K562 (cell line): ENCODE measurements around the gene SLC52A1. TPM values are rescaled to one million over a fixed set of nuclear protein-coding genes. Genes with fewer than 3 reads are reported as not detected.

ENCODE experiments used
- ATAC-seq: fragments of 200-7000 bp; cut with Tn5 transposase; 3 replicates; pipeline ENCODE4 v1.9.1; 2020; ENCODE audit warnings: moderate library complexity
- BruUV-seq: library from RNA; stranded (reverse); fragments of 400-500 nt; replicated peaks from 2 replicates; lab custom pipeline; 2021; lab: Mats Ljungman, UMichigan
- CTCF ChIA-PET: fragments of 300-600 bp; formaldehyde crosslinking; extraction: SDS; loops from one replicate; lab custom pipeline; 2021; ENCODE audit warnings: low intra/inter-chr PET ratio; lab: Yijun Ruan, JAX
- POLR2A ChIA-PET: fragments of 300-600, 350-650 bp; sonication (Branson Sonifier 250); formaldehyde crosslinking; extraction: SDS; loops from one replicate; lab custom pipeline; 2021; ENCODE audit warnings: antibody characterized with exemption, inconsistent platforms; lab: Yijun Ruan, JAX
- DNase-seq, 4 experiments: peaks; one replicate each; pipeline versions ENCODE4 v3.0.0 to v3.0.0-alpha.2; 2011 to 2018; ENCODE audit warnings: low spot score in 3 of 4, mixed read lengths in 3 of 4; ENCODE audit errors: extremely low read depth in 1 of 4
- FAIRE-seq: peaks from 2 replicates; lab custom pipeline; 2011; peaks lifted over from hg19 to GRCh38; lab: Jason Lieb, UNC
- H2AFZ ChIP-seq: 2 replicates; pipeline ENCODE4 v1.6.0; 2011; ENCODE audit warnings: low read depth, low read length, control low read depth, inconsistent platforms
- H3K27ac ChIP-seq: fragments of 200-600 bp; 3 replicates; pipeline ENCODE4 v1.8.0; 2011; ENCODE audit warnings: low read depth, mild to moderate bottlenecking, control low read depth, inconsistent platforms, low read length, moderate library complexity, mixed read lengths; ENCODE audit errors: extremely low read depth
- H3K27me3 ChIP-seq, 2 experiments: fragments of 300-600 bp in 1 of 2; 2 replicates in 1 of 2; 3 replicates in 1 of 2; pipeline versions ENCODE4 v1.6.0 to v1.8.0; 2011; ENCODE audit warnings: inconsistent platforms in 2 of 2, low read length in 2 of 2, mild to moderate bottlenecking in 1 of 2, mixed read lengths in 1 of 2, moderate library complexity in 1 of 2; ENCODE audit not compliant: control insufficient read depth in 2 of 2, insufficient read depth in 2 of 2
- H3K36me3 ChIP-seq: fragments of 300-600 bp; 3 replicates; pipeline ENCODE4 v1.8.0; 2011; ENCODE audit warnings: mild to moderate bottlenecking, low read length, inconsistent platforms; ENCODE audit not compliant: control insufficient read depth, insufficient read depth
- H3K4me1 ChIP-seq, 2 experiments: fragments of 200-600 bp in 1 of 2; replicated peaks in 1 of 2; 2 replicates in 1 of 2; 3 replicates in 1 of 2; pipeline versions ENCODE4 v1.5.1 to v1.8.0; 2011; ENCODE audit warnings: inconsistent platforms in 2 of 2, low read length in 2 of 2, mild to moderate bottlenecking in 1 of 2, mixed read lengths in 1 of 2, moderate library complexity in 1 of 2; ENCODE audit not compliant: control insufficient read depth in 2 of 2, insufficient read depth in 2 of 2
- H3K4me2 ChIP-seq: 2 replicates; pipeline ENCODE4 v1.6.1; 2011; ENCODE audit warnings: low read length, control low read depth, inconsistent platforms, mixed read lengths; ENCODE audit not compliant: insufficient read depth
- H3K4me3 ChIP-seq: fragments of 200-600 bp; sonication (generic), shearing (Covaris generic); 2 replicates; pipeline ENCODE4 v1.5.1; 2016; ENCODE audit warnings: control low read depth, inconsistent platforms
- H3K79me2 ChIP-seq: fragments of 200-600 bp; 3 replicates; pipeline ENCODE4 v1.8.0; 2011; ENCODE audit warnings: low read length, inconsistent platforms; ENCODE audit not compliant: control insufficient read depth, insufficient read depth
- H3K9ac ChIP-seq, 2 experiments: 2 replicates each; pipeline versions ENCODE4 v1.6.0 to v1.6.1; 2011; ENCODE audit warnings: low read depth in 2 of 2, low read length in 2 of 2, control low read depth in 1 of 2, inconsistent platforms in 1 of 2, mild to moderate bottlenecking in 1 of 2, mixed read lengths in 1 of 2; ENCODE audit not compliant: insufficient read depth in 1 of 2
- H3K9me1 ChIP-seq: one replicate; pipeline ENCODE4 v1.6.0; 2011; ENCODE audit warnings: inconsistent platforms, mild to moderate bottlenecking, low read length, moderate library complexity; ENCODE audit not compliant: control insufficient read depth, insufficient read depth
- H3K9me3 ChIP-seq: replicated peaks from 2 replicates; pipeline ENCODE4 v1.5.1; 2011; ENCODE audit warnings: low read depth, low read length, inconsistent platforms; ENCODE audit not compliant: control insufficient read depth, insufficient read depth
- H4K20me1 ChIP-seq: replicated peaks from 2 replicates; pipeline ENCODE4 v1.6.1; 2011; ENCODE audit warnings: low read length, inconsistent platforms, mixed read lengths; ENCODE audit not compliant: control insufficient read depth, insufficient read depth
- ATF1 ChIP-seq, 2 experiments: fragments of 450-650 bp in 1 of 2; IDR thresholded peaks; 2 replicates each; pipeline ENCODE4 v1.6.1; 2016; ENCODE audit warnings: missing compliant biosample characterization in 1 of 2, missing genetic modification characterization in 1 of 2
- BMI1 ChIP-seq: fragments of 150-350 bp; IDR thresholded peaks from 2 replicates; pipeline ENCODE4 v1.6.1; 2014; ENCODE audit warnings: low read length
- CREB1 ChIP-seq, 2 experiments: sonication (generic) in 1 of 2; formaldehyde crosslinking in 1 of 2; IDR thresholded peaks; 2 replicates each; pipeline versions ENCODE4 v1.6.1 to v1.8.0; 2012 to 2022; ENCODE audit warnings: inconsistent platforms in 1 of 2, mild to moderate bottlenecking in 1 of 2, missing genetic modification reagents in 1 of 2, moderate library complexity in 1 of 2
- HDAC2 ChIP-seq: fragments of 450-650 bp; IDR thresholded peaks from 2 replicates; pipeline ENCODE4 v1.6.1; 2016; ENCODE audit warnings: mild to moderate bottlenecking
- HLTF ChIP-seq: fragments of 450-650 bp; IDR thresholded peaks from 2 replicates; pipeline ENCODE4 v1.6.1; 2016
- IRF9 ChIP-seq: fragments of 450-650 bp; IDR thresholded peaks from 2 replicates; pipeline ENCODE4 v1.6.1; 2016; ENCODE audit warnings: missing biosample characterization, missing genetic modification characterization
- KDM5B ChIP-seq: fragments of 200-600 bp; sonication (generic); IDR thresholded peaks from 2 replicates; pipeline ENCODE4 v1.6.1; 2012; ENCODE audit warnings: low read depth, mild to moderate bottlenecking, moderate library complexity, low read length, control low read depth, inconsistent platforms; ENCODE audit not compliant: insufficient replicate concordance
- MYBL2 ChIP-seq, 2 experiments: fragments of 450-650 bp in 1 of 2; sonication (generic) in 1 of 2; formaldehyde crosslinking in 1 of 2; IDR thresholded peaks; 2 replicates each; pipeline versions ENCODE4 v1.6.1 to v1.8.1; 2017 to 2022; ENCODE audit warnings: borderline replicate concordance in 1 of 2, inconsistent platforms in 1 of 2, low read depth in 1 of 2, mild to moderate bottlenecking in 1 of 2, missing genetic modification reagents in 1 of 2, moderate library complexity in 1 of 2
- NCOA2 ChIP-seq, 2 experiments: fragments of 450-650 bp; IDR thresholded peaks; 2 replicates each; pipeline ENCODE4 v1.6.1; 2018; ENCODE audit warnings: mild to moderate bottlenecking in 2 of 2, moderate library complexity in 1 of 2; ENCODE audit not compliant: partially characterized antibody in 2 of 2
- POLR2A ChIP-seq: fragments of 450-650 bp; conservative IDR thresholded peaks from 2 replicates; pipeline ENCODE4 v1.6.1; 2016
- POLR3A ChIP-seq: IDR thresholded peaks from 2 replicates; pipeline ENCODE4 v1.6.1; 2011; ENCODE audit warnings: borderline replicate concordance, mild to moderate bottlenecking, moderate library complexity; ENCODE audit not compliant: insufficient read length, insufficient read depth; ENCODE audit errors: extremely low read depth
- POU5F1 ChIP-seq: fragments of 150-350 bp; IDR thresholded peaks from 2 replicates; pipeline ENCODE4 v1.6.1; 2014; ENCODE audit warnings: borderline replicate concordance, low read length, low read depth, mild to moderate bottlenecking; ENCODE audit not compliant: partially characterized antibody
- PURB ChIP-seq: sonication (generic); formaldehyde crosslinking; IDR thresholded peaks from 2 replicates; pipeline ENCODE4 v1.9.0; 2021; ENCODE audit warnings: low read depth, mild to moderate bottlenecking, missing genetic modification reagents
- ZNF311 ChIP-seq: fragments of 250-450 bp; sonication (Bioruptor Pico); IDR thresholded peaks from 2 replicates; pipeline ENCODE4 v1.4.0; 2020; ENCODE audit warnings: mild to moderate bottlenecking, moderate library complexity
- WGBS: fragments of 100-300 bp; shearing (Covaris generic); methylation state at CpG from one replicate; pipeline ENCODE4 v1.1.6; 2016; ENCODE audit warnings: low coverage, mixed read lengths; ENCODE audit not compliant: insufficient coverage; ENCODE audit errors: missing lambda C conversion rate; 5-methylcytosine and 5-hydroxymethylcytosine counted together
- in situ Hi-C: fragments of 300-500 bp; cut with MboI; formaldehyde crosslinking; loops from 4 replicates; pipeline ENCODE4 v1.15.0; 2018; ENCODE audit warnings: inconsistent platforms, mixed read lengths
- intact Hi-C: fragments of 100-400 bp; cut with micrococcal nuclease; formaldehyde crosslinking; loops from 2 replicates; pipeline ENCODE4 v1.14.2; 2022
- polyA plus RNA-seq, 8 experiments: library from polyadenylated mRNA; depleted of rRNA in 4 of 8; stranded (reverse) in 5 of 8; unstranded in 3 of 8; fragments of >200 nt; fragmentation: Nextera tagmentation in 2 of 8; fragmentation: Illumina TruSeq in 1 of 8; extraction: Ambion mirVana in 2 of 8; extraction: Trizol in 1 of 8; gene quantifications; 2 replicates each; pipeline versions ENCODE4 v1.2.1 to v1.2.3, GENCODE V29; 2011 to 2014; ENCODE audit warnings: inconsistent platforms in 1 of 8, missing spikeins in 1 of 8
- total RNA-seq, 7 experiments: library from RNA; depleted of rRNA in 6 of 7; stranded (reverse); fragments of >200 nt in 6 of 7; fragmentation: Illumina TruSeq in 2 of 7; extraction: Trizol in 2 of 7; gene quantifications; 2 replicates each; pipeline versions ENCODE4 v1.2.1 to v1.2.3, GENCODE V29; 2011 to 2021; ENCODE audit warnings: low replicate concordance in 1 of 7
- TF ChIP-seq, protein P1 (sequence below), 2 experiments: fragments of 450-650 bp; conservative IDR thresholded peaks; 2 replicates each; pipeline ENCODE4 v1.6.1; 2017; ENCODE audit warnings: mild to moderate bottlenecking in 2 of 2, moderate library complexity in 2 of 2

The SLC52A1 gene
- total and polyA plus RNA-seq, 9 of the 15 experiments (the other 6 are each of a cell fraction or from before 2014, with no cell fraction given) = 0.04 TPM; not detected in 8

DNA sequence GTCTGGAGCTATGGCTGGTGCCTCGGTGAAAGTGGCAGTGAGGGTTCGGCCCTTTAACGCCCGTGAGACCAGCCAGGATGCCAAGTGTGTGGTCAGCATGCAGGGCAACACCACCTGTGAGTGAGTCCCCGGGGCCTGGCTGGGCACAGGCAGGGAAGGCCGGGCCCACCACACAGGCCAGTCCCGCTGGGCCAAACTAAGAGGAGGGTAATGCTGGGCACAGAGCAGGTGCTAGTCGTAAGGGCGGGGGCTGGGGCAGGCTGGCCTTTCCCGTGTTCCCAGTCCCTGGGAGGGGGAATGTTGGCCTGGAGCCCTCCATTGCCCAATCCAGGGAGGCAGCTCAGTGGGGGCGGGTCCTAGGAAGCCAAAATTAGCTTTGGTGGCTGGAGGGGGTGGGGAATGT lies 35.0 kb downstream of the SLC52A1 start:
- ATAC-seq = no peak
- Histone ChIP-seq H3K4me2 (no peak overlapping the region), H3K4me1 (peaks cover 11 to 34% of the 10 kb centered on the region in 2 experiments; a peak in 3 of 5 replicates), H4K20me1 (no peaks in the 10 kb centered on the region), H2AFZ (no peak overlapping the region), H3K9me3 (no peaks in the 10 kb centered on the region), H3K27me3 (no peaks in the 10 kb centered on the region), H3K9ac (no peak overlapping the region), H3K4me3 (no peak overlapping the region), H3K9me1 (peaks cover 2% of the 10 kb centered on the region), H3K27ac (no peak overlapping the region), H3K36me3 (peaks cover 48% of the 10 kb centered on the region), H3K79me2 (peaks cover 16% of the 10 kb centered on the region)
- DNase-seq = no peak
- WGBS = 88% methylated on average over 9 of the region's 11 CpGs
- POLR2A ChIA-PET = no interaction called here
- no peak for TF ChIP-seq HDAC2
- no peak for TF ChIP-seq CREB1 (IDR thresholded peaks at IDR 0.05)
- no peak for TF ChIP-seq CREB1 (CRISPR knock-in tag; IDR thresholded peaks at IDR 0.05)
- no peak for TF ChIP-seq BMI1
- TF ChIP-seq KDM5B = no peak
- no peak for TF ChIP-seq PURB (CRISPR knock-in tag)
- TF ChIP-seq NCOA2 (IDR thresholded peaks at IDR 0.05; ENCODE audit: partially characterized antibody in 2 of 2) = no peak
- no peak for TF ChIP-seq POU5F1
- no peak for TF ChIP-seq POLR3A
- no peak for TF ChIP-seq POLR2A
- TF ChIP-seq HLTF = no peak
- TF ChIP-seq, protein P1, sequence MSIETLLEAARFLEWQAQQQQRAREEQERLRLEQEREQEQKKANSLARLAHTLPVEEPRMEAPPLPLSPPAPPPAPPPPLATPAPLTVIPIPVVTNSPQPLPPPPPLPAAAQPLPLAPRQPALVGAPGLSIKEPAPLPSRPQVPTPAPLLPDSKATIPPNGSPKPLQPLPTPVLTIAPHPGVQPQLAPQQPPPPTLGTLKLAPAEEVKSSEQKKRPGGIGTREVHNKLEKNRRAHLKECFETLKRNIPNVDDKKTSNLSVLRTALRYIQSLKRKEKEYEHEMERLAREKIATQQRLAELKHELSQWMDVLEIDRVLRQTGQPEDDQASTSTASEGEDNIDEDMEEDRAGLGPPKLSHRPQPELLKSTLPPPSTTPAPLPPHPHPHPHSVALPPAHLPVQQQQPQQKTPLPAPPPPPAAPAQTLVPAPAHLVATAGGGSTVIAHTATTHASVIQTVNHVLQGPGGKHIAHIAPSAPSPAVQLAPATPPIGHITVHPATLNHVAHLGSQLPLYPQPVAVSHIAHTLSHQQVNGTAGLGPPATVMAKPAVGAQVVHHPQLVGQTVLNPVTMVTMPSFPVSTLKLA (conservative IDR thresholded peaks at IDR 0.05) = no peak
- no peak for TF ChIP-seq ZNF311
- TF ChIP-seq IRF9 (tag) = no peak
- TF ChIP-seq ATF1 (CRISPR knock-in tag; IDR thresholded peaks at IDR 0.05) = no peak
- no peak for TF ChIP-seq ATF1 (tag; IDR thresholded peaks at IDR 0.05)
- no peak for TF ChIP-seq MYBL2 (IDR thresholded peaks at IDR 0.05; ENCODE audit: low read depth)
- TF ChIP-seq MYBL2 (CRISPR knock-in tag; IDR thresholded peaks at IDR 0.05; ENCODE audit: borderline replicate concordance) = no peak
- TF ChIP-seq, all 486 proteins: peak for 0
- in situ Hi-C loops (no loop called here), intact Hi-C loops (no loop called here)
- no peak for FAIRE-seq
- no TSS peak for BruUV-seq
- CTCF ChIA-PET = no interaction called here
